Breast epithelium (tissue), 4 donors: ENCODE data around the gene GSTM3. TPM values are rescaled to one million over a fixed set of nuclear protein-coding genes. Genes with fewer than 3 reads are reported as not detected.

Source experiments
- DNase-seq, 2 donors: peaks; one replicate each; pipeline ENCODE4 v3.0.0-alpha.2; 2019; ENCODE audit warnings: low spot score in 2 of 2
- H3K27ac ChIP-seq, 2 donors: fragments of 200-600 bp; sonication (generic) in 1 of 2; one replicate each; pipeline ENCODE4 v1.5.1; 2016 to 2019; ENCODE audit warnings: mild to moderate bottlenecking in 1 of 2
- H3K27me3 ChIP-seq, 2 donors: fragments of 200-600 bp; sonication (generic) in 1 of 2; one replicate each; pipeline versions ENCODE4 v1.5.1 to v1.6.0; 2017 to 2019; ENCODE audit warnings: control low read depth in 1 of 2, mild to moderate bottlenecking in 1 of 2
- H3K36me3 ChIP-seq: fragments of 200-600 bp; one replicate; pipeline ENCODE4 v1.5.1; 2019
- H3K4me1 ChIP-seq, 2 donors: fragments of 200-600 bp; sonication (generic); one replicate each; pipeline ENCODE4 v1.5.1; 2016 to 2019; ENCODE audit warnings: control low read depth in 1 of 2
- H3K4me3 ChIP-seq, 3 donors: fragments of 200-600 bp; sonication (generic); 1 replicate in 2 of 3; 2 replicates in 1 of 3; pipeline ENCODE4 v1.5.1; 2016 to 2019; ENCODE audit warnings: mild to moderate bottlenecking in 3 of 3, moderate library complexity in 2 of 3
- H3K9me3 ChIP-seq, 2 donors: fragments of 200-600 bp; sonication (generic) in 1 of 2; one replicate each; pipeline ENCODE4 v1.5.1; 2016 to 2019; ENCODE audit warnings: control low read depth in 1 of 2
- CTCF ChIP-seq, 3 donors: fragments of 450-650 bp; IDR thresholded peaks; one replicate each; pipeline ENCODE4 v1.5.1; 2016 to 2017; ENCODE audit warnings: antibody characterized with exemption in 3 of 3, mild to moderate bottlenecking in 3 of 3, moderate library complexity in 3 of 3
- POLR2A ChIP-seq: fragments of 450-650 bp; IDR thresholded peaks from one replicate; pipeline ENCODE4 v1.6.1; 2016; ENCODE audit warnings: antibody characterized with exemption, mild to moderate bottlenecking, moderate library complexity
- POLR2AphosphoS5 ChIP-seq, 3 donors: sonication (generic); formaldehyde crosslinking; IDR thresholded peaks; one replicate each; pipeline ENCODE4 v1.6.1; 2017; ENCODE audit warnings: antibody characterized with exemption in 3 of 3
- intact Hi-C: fragments of 100-400 bp; cut with DNase I; formaldehyde crosslinking; loops from one replicate; pipeline ENCODE4 v1.15.1; 2023; ENCODE audit warnings: low total_unique reads
- total RNA-seq, 3 donors: library from RNA; depleted of rRNA; stranded (reverse); fragments of >200 nt; gene quantifications; one replicate each; pipeline ENCODE4 v1.1.0, GENCODE V29; 2016

GSTM3 gene
- total RNA-seq, 3 donors from 2014 or later = 40.0 to 226 (median 105) TPM

GRCh38 chr1:109781806-109782205 lies 41.0 kb upstream of the GSTM3 start:
- H3K27ac ChIP-seq = no peak overlapping the region
- no peaks in the 10 kb centered on the region for H3K27me3 ChIP-seq
- no peak for DNase-seq
- H3K9me3 ChIP-seq = no peaks in the 10 kb centered on the region
- TF ChIP-seq POLR2AphosphoS5 (IDR thresholded peaks at IDR 0.05) = no peak
- no peak overlapping the region for H3K4me3 ChIP-seq
- intact Hi-C loops = loop anchor here (5.0 kb wide), 1 partner anchor 350 kb away; no protein-coding TSS in a partner anchor
- peaks cover 6 to 12% of the 10 kb centered on the region in 2 donors for H3K4me1 ChIP-seq
- H3K36me3 ChIP-seq = no peaks in the 10 kb centered on the region

GRCh38 chr1:109780982-109781381 lies 40.1 kb upstream of the GSTM3 start:
- TF ChIP-seq POLR2A (no peak), POLR2AphosphoS5 (IDR thresholded peaks at IDR 0.05) (no peak), CTCF (IDR thresholded peaks at IDR 0.05) (no peak)
- no peaks in the 10 kb centered on the region for H3K27me3 ChIP-seq
- no peak overlapping the region for H3K27ac ChIP-seq
- no peaks in the 10 kb centered on the region for H3K36me3 ChIP-seq
- DNase-seq = no peak
- intact Hi-C loops = loop anchor here (5.0 kb wide), 1 partner anchor 349 kb away; no protein-coding TSS in a partner anchor
- no peaks in the 10 kb centered on the region for H3K9me3 ChIP-seq
- H3K4me1 ChIP-seq = peaks cover 6 to 12% of the 10 kb centered on the region in 2 donors
- H3K4me3 ChIP-seq = no peak overlapping the region

GRCh38 chr1:109777980-109778625 lies 37.3 kb upstream of the GSTM3 start:
- H3K27me3 ChIP-seq = no peaks in the 10 kb centered on the region
- no peak overlapping the region for H3K4me3 ChIP-seq
- no peak for TF ChIP-seq CTCF (IDR thresholded peaks at IDR 0.05)
- TF ChIP-seq POLR2AphosphoS5 (IDR thresholded peaks at IDR 0.05) = no peak
- no peak for TF ChIP-seq POLR2A
- no peak overlapping the region for H3K27ac ChIP-seq
- H3K9me3 ChIP-seq = no peaks in the 10 kb centered on the region
- H3K4me1 ChIP-seq = peaks cover 4 to 6% of the 10 kb centered on the region in 2 donors
- intact Hi-C loops = loop anchor here (2.0 to 10.0 kb wide), 2 partner anchors 143 to 203 kb away; no protein-coding TSS in a partner anchor
- peak in 1 of 2 donors; percentile 34 for DNase-seq
- no peaks in the 10 kb centered on the region for H3K36me3 ChIP-seq

GRCh38 chr1:109777436-109777835 lies 36.6 kb upstream of the GSTM3 start:
- intact Hi-C loops = loop anchor here (2.0 to 10.0 kb wide), 2 partner anchors 143 to 203 kb away; no protein-coding TSS in a partner anchor
- Histone ChIP-seq H3K9me3 (no peaks in the 10 kb centered on the region), H3K27ac (peak overlapping the region in 1 of 2 donors; percentile 32), H3K4me1 (peaks cover 0 to under 1% of the 10 kb centered on the region in 2 donors), H3K36me3 (no peaks in the 10 kb centered on the region), H3K4me3 (no peak overlapping the region), H3K27me3 (no peaks in the 10 kb centered on the region)
- no peak for TF ChIP-seq CTCF (IDR thresholded peaks at IDR 0.05)
- TF ChIP-seq POLR2AphosphoS5 (IDR thresholded peaks at IDR 0.05) = no peak
- TF ChIP-seq POLR2A = no peak
- DNase-seq = peak in 1 of 2 donors; percentile 27

GRCh38 chr1:109776911-109777310 lies 36.1 kb upstream of the GSTM3 start:
- H3K36me3 ChIP-seq = no peaks in the 10 kb centered on the region
- H3K9me3 ChIP-seq = no peaks in the 10 kb centered on the region
- intact Hi-C loops = loop anchor here (2.0 to 10.0 kb wide), 2 partner anchors 142 to 204 kb away; no protein-coding TSS in a partner anchor
- H3K27me3 ChIP-seq = no peaks in the 10 kb centered on the region
- H3K4me3 ChIP-seq = no peak overlapping the region
- H3K4me1 ChIP-seq = no peaks in the 10 kb centered on the region
- peak overlapping the region in 1 of 2 donors; percentile 32 for H3K27ac ChIP-seq
- TF ChIP-seq POLR2A = no peak
- TF ChIP-seq POLR2AphosphoS5 (IDR thresholded peaks at IDR 0.05) = peak; percentile 77 to 81 (median 77)
- TF ChIP-seq CTCF (IDR thresholded peaks at IDR 0.05) = peak; percentile 99
- DNase-seq = peak; percentile 71 to 90
